ENCODE measurements around the gene RTN1.
"Not testable (repeated sequence)": the region's sequence is repeated elsewhere in the genome, so short reads cannot be mapped to it uniquely, and the experiment has no call there.

Gene RTN1

DNA sequence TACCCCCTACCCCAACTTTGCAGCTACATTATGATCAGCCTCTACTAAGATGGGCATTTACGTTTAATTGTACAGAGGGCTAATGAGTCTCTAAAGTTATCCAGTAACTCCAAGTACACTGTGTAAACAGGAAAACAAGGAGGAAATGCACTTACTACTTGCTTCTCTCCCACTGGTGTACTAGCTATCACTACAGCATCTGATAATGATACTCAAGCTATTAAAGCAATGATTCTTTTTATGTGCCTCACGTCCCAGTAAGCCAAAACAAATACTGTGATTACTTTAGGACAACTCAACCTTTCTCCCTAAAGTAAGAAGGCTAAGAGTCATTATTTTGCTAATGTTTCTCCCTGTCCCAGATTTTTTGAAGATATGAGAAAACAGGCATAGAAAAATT, 165.3 kb downstream of the RTN1 start:
- DNase-seq (ENCODE audit: low read depth in 2 of 2), result no peak

DNA sequence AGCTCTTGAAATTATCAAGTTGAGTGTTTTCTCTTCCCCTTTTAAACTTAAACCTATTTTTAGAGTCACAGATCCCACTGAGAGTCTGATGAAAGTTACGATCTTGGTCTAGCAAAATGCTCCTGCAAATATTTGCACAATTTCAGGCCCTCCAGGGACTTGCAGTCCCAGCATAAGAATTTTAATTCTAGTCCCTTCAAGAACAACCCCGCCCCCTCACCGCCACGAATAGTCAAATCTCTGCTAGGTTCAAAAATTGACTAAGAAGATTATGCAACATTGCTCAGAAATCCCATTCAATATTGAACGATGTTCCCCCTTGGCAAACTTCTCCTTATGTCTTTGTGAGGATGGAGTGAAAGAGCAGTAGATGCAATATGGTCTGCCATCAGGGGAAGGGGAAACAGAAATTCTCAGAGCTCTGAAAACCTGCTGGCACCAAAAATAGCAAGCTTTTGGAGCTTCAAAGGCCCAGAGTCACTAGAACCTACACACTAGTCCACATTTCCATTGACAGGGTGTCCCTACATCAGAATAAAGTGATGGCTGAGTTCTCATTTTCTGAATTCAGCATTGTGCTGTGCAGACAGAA, 166.4 kb downstream of the RTN1 start:
- no peak for DNase-seq (ENCODE audit: low read depth in 2 of 2)

DNA sequence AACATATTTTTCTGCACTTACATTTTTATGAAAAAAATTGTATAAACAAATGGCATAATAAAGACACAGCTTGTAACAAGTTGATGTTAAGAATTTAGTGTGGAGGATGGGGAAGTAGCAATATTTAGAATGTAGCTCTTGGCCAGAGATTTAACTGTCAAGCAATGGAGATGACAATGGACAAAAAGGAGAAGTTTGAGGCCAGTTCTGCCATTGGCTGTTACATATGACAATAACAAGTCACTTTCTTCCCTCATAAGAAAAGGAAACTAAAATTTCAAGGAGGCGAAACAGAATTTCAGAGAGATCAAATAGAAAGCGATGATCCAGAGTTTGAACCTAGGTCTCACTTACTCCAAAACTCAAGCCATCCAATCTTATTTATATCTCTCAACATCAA, 171.1 kb downstream of the RTN1 start:
- DNase-seq (ENCODE audit: low read depth in 2 of 2), result no peak

DNA sequence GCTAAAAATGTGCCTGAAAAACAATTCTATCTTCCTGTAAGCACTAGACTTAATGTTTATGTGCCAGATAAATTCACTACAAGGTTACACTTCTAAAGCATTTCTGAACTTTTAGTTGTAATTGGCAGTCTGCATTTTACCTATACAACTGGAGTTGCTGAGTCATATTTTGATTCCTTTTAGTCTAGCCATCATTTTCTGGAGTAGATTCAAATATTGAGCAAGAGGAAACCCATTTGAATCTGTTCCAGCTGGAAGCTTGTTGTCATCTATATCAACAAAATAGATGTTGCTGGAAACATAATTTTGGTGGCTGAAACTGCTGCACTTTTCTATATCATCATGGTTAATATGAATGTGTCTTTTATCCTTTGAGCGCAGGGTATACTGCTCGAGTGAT, 171.8 kb downstream of the RTN1 start:
- no peak for DNase-seq (ENCODE audit: low read depth in 2 of 2)

DNA sequence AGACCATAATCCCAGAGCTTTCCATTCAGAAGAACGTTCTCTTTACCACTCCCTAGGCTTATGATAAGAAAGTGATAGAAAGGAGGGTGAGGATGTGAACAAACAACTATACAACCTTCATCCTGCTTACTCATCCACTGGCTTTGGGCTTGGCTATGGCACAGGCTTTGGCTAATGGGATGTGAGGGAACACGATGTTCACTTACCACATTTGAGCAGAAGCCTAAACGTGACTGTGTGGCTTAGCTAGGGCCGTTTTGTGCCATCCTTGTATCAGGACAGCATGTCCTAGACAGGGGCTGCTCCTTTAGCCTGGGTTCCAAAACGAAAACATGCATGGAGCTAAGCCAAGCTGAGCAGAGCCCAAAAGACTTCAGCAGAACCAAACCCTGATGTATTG, 175.4 kb downstream of the RTN1 start:
- DNase-seq (ENCODE audit: low read depth in 2 of 2), result no peak

DNA sequence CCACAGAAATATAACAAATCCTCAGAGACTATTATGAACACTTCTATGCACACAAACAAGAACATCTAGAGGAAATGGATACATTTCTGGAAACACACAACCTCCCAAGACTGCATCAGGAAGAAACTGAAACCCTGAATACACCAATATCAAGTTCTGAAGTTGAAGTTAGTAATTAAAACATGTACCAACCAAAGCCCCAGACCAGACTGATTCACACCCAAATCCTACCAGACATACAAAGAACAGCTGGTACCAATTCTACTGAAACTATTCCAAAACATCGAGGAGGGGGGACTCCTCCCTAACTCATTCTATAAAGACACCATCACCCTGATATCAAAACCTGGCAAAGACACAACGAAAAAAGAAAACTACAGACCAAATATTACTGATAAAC, 179.3 kb downstream of the RTN1 start:
- no peak for DNase-seq (ENCODE audit: low read depth in 2 of 2)

DNA sequence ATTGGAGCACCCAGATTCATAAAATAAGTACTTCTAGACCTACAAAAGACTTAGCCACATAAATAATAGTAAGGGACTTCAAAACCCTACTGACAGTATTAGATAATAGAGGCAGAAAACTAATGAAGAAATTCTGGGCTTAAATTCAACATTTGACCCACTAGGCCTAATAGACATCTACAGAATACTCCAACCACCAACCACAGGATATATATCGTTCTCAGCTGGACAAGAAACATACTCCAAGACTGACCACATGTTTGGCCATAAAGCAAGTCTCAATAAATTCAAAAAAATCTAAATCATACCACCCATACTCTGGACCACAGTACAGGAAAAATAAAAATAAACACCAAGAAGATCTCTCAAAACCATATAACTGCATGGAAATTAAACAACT, 180.2 kb downstream of the RTN1 start:
- no peak for DNase-seq (ENCODE audit: low read depth in 2 of 2)

DNA sequence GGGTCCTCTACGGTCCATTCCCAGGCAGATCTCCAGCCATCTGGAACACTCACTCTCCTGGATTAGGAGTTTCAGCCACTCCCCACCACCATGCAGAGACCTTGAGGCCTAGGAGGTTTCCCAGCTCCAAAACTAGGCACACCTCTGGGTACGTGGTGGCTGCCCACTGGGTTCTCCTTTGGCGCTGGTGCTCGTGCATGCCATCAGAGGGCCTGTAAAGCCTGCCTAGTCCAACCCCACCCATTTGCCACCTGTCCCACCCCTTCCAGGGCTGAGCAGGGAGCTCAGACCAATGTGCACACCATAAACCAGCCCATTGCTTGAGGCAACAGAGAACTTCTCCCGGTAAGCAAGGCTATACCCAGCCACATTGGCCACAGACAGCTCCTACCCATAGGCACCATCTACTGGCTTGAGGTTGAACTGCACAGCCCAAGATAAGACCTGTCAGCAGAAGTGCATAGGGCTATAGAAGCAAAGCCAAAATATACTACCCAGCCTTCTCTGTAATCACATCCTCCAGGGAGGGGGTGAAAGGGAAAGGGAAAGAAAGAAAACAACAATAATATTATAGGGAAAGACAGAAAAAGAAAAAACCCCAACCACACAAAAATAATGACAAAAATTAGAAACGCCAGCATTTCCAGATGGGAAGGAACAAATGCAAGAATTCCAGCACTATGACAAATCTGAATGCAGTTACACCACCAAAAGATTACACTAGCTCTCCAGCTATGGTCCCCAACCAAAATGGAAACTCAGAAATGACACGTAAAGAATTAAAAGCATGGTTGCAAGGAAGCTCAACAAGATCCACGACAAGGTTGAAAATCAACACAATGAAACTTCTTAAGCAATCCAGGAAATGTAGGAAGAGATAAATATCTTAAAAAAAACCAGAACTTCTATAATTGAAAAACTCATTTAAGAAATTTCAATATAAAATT, 182.1 kb downstream of the RTN1 start:
- peak; percentile 5 for DNase-seq (ENCODE audit: low read depth in 2 of 2)

DNA sequence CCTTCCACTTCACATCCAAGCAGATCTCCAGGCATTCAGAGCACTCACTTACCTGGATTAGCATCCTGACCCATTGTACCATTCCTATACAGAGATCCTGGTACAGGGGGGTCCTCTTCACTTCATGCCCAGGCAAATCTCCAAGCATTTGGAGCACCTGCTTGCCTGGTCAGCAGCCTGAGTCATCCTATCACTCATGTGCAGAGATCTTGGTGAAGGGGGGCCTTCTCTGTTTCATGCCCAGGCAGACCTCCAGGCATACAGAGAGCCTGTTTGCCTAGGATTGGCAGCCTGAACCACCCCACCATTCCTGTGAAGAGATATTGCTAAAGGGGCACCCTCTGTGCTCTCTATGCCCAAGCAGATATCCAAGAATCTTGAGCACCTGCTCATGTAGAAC, 182.9 kb downstream of the RTN1 start:
- DNase-seq (ENCODE audit: low read depth in 2 of 2), result no peak

DNA sequence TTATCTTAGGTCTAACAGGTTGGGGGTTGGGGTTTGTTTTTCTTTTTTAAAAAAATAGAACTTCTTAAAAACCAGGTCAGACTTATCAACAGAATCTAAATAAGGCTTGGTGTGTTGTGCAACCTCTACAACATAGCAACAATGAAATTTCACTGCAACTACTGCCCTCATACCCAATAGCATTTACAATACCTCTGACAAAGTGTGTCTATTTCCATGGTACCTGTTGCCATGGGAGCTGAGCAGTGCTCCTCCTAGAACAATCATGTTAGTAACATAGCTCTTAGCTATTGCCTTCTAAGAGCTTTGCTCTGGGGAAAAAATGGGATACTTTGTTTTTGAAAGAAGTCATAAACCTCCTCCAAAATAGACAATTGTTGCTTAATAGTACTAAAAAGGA, 190.7 kb downstream of the RTN1 start:
- DNase-seq (ENCODE audit: low read depth in 2 of 2), result no peak

DNA sequence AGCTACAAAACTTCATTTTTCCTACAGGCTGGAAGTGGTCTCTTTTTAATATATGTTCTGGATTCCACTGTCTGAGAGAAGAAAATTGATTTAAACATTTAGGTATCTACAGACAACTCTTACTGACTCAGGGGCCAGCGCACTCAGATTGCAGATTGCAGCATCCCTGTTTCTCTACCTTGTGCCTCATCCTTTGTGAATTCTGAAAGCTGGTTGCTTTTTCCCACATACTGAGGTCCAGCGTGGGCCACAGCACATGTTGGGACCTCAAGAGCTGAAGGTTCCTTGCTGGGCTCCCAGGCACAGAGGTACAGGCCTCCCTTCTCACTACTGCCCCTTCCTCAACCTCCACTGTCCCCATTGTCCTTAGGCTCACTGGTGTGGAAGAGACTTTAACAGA, 192.2 kb downstream of the RTN1 start:
- no peak for DNase-seq (ENCODE audit: low read depth in 2 of 2)

DNA sequence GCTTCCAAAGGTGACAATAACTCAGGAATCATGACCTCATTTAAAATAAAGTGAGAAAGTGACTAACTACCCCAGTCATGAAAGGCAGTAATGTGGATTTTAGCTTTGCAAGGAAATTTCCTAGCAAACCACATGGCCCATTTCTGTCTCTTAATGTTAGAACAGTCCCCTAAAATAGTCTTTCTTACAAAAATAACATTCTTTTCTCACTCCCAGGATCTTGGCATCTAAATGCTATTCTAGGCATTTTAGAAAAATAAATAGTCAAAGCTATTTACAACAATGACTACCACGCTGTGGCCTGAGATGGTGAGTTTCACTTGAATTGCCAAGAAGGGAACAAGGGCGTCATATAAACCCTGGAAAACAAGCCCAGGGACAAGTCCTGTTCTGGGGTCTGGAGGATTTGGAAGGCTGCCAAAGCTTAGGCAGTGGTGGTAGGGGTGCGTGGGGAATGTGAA, 192.8 kb downstream of the RTN1 start:
- DNase-seq (ENCODE audit: low read depth in 2 of 2), result no peak

DNA sequence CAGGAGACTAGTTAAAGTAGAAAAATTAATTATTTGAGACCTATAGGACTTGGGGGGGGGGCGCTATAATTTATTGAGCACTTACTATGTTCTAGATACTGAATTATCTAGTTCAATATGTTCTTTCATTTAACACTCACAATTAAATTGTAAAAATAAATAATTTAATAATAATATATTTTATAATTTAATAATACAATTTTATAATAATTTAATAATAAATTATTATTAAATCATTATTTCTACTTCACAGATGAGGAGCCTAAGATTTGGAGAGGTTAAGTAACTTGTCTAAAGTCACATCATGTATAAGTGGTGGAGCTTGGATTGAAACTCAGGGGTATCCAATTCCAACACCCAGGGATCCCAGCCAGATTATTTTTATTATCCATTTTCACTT, 195.2 kb downstream of the RTN1 start:
- DNase-seq (ENCODE audit: low read depth in 2 of 2), result no peak

DNA sequence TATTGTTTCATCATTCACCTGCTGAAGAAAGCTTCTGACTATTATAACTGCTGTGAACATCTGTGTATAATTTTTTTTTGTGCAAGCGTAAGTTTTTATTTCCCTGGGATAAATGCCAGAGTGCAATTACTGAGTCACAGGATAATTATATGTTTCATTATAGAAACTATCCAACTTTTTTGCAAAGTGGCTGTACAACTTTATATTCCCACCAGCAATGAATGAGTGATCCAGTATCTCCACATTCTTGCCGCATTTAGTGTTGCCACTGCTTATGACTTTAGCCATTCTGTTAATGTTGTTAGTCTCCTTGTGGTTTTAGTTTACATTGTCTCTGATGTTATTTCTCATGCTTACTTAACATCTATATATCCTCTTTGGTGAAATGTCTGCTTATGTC, 205.8 kb downstream of the RTN1 start:
- DNase-seq (ENCODE audit: low read depth in 2 of 2), result no peak

DNA sequence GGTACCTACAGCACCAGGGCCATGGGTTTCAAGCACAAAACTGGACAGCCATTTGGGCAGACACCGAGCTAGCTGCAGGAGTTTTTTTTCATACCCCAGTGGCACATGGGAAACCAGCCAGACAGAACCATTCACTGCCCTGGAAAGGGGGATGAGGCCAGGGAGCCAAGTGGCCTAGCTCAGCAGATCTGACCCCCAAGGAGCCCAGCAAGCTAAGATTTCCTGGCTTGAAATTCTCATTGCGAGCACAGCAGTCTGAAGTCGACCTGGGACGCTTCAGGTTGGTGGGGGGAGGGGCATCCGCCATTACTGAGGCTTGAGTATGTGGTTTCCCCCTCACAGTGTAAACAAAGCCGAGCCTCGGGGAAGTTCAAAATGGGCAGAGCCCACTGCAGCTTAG, 212.8 kb downstream of the RTN1 start:
- no peak for DNase-seq (ENCODE audit: low read depth in 2 of 2)

DNA sequence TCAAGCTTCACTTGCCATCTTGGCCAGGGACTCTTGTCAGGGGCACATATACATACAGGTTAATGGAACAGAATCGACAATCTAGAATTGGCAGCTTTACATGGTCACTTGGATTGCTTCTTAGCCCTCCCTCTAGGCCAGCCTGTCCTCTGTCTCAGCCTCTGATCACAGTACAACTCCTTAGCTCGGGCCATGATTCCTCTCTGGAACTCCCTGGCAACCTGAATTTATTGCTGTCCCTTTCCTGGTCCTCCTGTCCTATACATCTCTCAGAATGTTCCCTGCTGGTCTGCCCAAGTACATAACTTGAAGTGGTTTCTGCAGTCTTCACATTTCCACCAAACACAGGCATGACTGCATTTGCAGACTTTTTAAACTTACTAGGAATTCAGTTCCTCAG, 214.1 kb downstream of the RTN1 start:
- no peak for DNase-seq (ENCODE audit: low read depth in 2 of 2)

DNA sequence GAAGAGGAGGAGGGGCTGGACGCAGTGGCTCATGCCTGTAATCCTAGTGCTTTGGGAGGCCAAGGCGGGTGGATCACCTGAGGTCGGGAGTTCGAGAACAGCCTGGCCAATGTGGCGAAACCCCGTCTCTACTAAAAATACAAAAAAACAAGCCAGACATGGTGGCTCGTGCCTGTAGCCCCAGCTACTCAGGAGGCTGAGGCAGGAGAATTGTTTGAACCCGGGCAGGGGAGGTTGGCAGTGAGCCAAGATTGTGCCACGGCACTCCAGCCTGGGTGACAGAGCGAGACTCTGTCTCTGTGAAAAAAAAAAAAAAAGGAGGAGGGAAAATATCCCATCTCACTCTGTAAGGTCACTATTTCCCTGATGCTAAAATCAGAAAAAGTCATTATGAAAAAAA, 216.4 kb downstream of the RTN1 start:
- not testable (repeated sequence) for DNase-seq (ENCODE audit: low read depth in 2 of 2)

DNA sequence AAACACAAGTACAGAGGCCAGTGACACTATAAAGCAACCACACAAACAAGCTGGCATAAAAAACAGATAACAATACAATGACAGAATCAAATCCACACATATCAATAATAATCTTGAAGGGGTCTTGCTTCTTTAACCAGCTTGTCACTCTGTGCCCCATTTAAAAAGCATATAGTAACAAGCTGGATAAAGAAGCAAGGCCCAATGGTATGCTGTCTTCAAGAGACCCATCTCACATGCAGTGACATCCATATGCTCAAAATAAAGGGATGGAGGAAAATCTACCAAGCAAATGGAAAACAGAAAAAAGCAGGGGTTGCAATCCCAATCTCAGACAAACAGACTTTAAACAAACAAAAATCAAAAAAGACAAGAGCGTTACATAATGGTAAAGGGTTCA, 223.7 kb downstream of the RTN1 start:
- not testable (repeated sequence) for DNase-seq (ENCODE audit: low read depth in 2 of 2)

DNA sequence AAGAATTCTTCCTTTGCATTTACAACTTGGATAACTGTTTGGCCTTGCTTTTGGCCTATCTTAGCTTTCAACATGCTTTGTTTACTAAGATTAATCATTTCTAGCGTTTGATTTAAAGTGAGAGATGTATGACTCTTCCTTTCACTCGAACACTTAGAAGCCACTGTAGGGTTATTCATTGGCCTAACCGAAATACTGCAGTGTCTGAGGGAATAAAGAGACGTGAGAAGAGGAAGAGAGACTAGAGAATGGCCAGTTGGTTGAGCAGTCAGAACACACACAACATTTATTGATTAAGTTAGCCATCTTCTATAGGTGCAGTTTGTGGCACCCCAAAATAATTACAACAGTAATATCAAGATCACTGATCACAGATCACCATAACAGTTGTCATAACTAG, 231.7 kb downstream of the RTN1 start:
- DNase-seq (ENCODE audit: low read depth in 2 of 2), result no peak

DNA sequence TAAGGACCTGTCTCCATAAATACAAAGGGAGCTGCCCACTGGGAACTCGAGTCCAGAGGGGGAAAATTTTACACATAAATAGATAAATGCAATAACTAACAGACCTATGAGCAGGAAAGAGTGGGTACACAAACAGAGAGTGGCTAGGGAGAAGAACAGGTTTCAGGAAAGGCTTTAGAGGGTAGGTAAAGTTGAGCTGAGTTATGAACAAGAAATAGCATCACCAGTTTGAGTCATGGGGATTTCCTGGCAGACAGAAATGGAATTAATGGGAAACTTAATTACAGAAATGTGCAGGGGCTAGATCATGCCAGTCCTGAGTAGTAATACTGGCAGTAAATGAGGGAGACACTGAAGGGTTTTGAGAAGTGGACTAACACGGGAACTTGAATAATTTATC, 236.0 kb downstream of the RTN1 start:
- DNase-seq (ENCODE audit: low read depth in 2 of 2), result no peak

DNA sequence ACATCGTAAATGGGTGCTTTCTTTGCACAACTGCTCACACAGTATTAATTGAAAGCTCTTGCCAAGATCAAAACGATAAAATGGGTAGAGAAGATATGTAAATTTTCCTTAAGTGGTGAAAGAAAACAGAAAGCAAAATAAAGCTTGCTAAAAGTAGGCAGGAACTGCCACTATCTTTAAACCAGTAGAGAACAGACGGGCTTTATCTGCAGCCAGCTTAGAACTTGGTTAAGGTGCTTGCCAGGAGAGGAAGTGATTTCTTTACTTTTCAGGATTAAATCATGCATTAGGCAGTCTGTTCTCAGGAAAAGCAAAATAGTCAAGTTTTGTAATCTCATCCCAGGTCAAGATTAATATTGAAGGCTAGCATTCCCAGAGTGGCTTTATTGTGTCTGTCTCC, 237.1 kb downstream of the RTN1 start:
- DNase-seq (ENCODE audit: low read depth in 2 of 2), result no peak

DNA sequence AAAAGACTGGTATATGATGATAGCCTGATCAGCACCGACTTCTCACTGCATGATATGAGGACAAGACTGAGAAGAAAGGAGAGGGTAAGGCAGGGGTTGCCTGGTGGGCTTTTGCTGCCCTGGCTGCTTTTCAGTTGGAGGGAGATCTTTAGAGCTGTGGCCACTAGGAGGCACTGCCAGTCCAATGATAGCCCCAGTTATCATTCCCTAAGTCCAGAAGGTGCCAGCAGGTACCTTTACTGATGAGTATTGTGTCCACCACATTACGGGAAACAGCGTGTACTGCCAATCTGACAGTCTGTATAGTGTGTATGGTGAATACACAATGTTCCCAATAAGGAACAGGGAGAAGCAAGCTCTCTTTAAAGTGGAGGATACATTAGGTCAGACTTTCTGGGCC, 238.2 kb downstream of the RTN1 start:
- peak in 1 of 2 donors; percentile 4 for DNase-seq (ENCODE audit: low read depth in 2 of 2)

DNA sequence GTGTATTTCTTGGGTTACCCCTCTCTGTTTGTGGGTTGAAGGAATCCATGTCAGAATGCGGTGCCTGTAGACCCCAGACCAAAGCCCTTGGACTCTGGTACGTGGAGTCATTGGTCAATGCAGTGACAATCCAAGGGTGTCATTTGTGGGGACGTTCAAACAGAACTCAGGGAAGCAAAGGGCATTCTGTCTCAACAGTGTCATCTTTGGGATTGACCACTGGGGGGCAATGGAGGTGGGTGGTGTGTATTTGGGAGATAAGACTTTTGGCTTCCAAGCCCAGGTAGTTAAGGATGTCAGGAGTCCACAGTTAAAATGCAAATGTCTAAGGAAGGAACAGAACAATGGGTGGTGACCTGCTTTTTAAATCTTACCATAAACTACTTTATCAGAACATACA, 239.3 kb downstream of the RTN1 start:
- DNase-seq (ENCODE audit: low read depth in 2 of 2), result no peak
